Measurements from ENCODE around the gene PTPRM. TPM values are rescaled to one million over a fixed set of nuclear protein-coding genes. Genes with fewer than 3 reads are reported as not detected.

Gene PTPRM
- total RNA-seq, 1 donor from 2014 or later: 13.9 TPM

GRCh38 chr18:8218197-8218596, 651.1 kb downstream of the PTPRM start:
- peaks cover 28% of the 10 kb centered on the region for H3K4me1 Mint-ChIP-seq
- Histone ChIP-seq H3K27me3 (peaks cover 14% of the 10 kb centered on the region), H3K9me3 (ENCODE audit: low read depth) (no peaks in the 10 kb centered on the region), H3K9ac (no peak overlapping the region), H3K79me2 (ENCODE audit: low read depth) (no peaks in the 10 kb centered on the region), H3K4me1 (peaks cover 50% of the 10 kb centered on the region), H3K4me2 (peak overlapping the region; percentile 63), H3K4me3 (no peak overlapping the region), H3K27ac (no peak overlapping the region), H2AFZ (replicated peaks) (no peak overlapping the region), H3F3A (ENCODE audit: low read depth) (peaks cover 25% of the 10 kb centered on the region), H4K20me1 (ENCODE audit: low read depth) (peaks cover 3% of the 10 kb centered on the region), H3K36me3 (no peaks in the 10 kb centered on the region)
- peaks cover 3% of the 10 kb centered on the region for H3K36me3 Mint-ChIP-seq
- H3K4me3 Mint-ChIP-seq: no peak overlapping the region
- no peaks in the 10 kb centered on the region for H3K27me3 Mint-ChIP-seq (ENCODE audit: insufficient read depth, low read depth)
- peak; percentile 58 for TF ChIP-seq EZH2phosphoT487 (IDR thresholded peaks at IDR 0.05)
- TF ChIP-seq EZH2 (IDR thresholded peaks at IDR 0.05): no peak
- TF ChIP-seq CTCF (IDR thresholded peaks at IDR 0.05): no peak
- DNase-seq (ENCODE audit: low spot score): peak; percentile 52
- no peak overlapping the region for H3K27ac Mint-ChIP-seq
- H3K9me3 Mint-ChIP-seq: peaks cover 2% of the 10 kb centered on the region

- H3K27me3 Mint-ChIP-seq (ENCODE audit: insufficient read depth, low read depth): no peaks in the 10 kb centered on the region
These were observed 654.3 kb downstream of the PTPRM start for GRCh38 chr18:8221452-8221851.

GRCh38 chr18:8224576-8224975, 657.5 kb downstream of the PTPRM start:
- DNase-seq (ENCODE audit: low spot score): no peak
- Histone ChIP-seq H2AFZ (replicated peaks) (no peak overlapping the region), H3K27me3 (no peaks in the 10 kb centered on the region), H3K4me2 (no peak overlapping the region), H3K4me1 (peaks cover 20% of the 10 kb centered on the region), H3K79me2 (ENCODE audit: low read depth) (no peaks in the 10 kb centered on the region), H3K9ac (no peak overlapping the region), H4K20me1 (ENCODE audit: low read depth) (no peaks in the 10 kb centered on the region), H3F3A (ENCODE audit: low read depth) (peaks cover 9% of the 10 kb centered on the region), H3K4me3 (no peak overlapping the region), H3K9me3 (ENCODE audit: low read depth) (peaks cover 13% of the 10 kb centered on the region), H3K36me3 (no peaks in the 10 kb centered on the region), H3K27ac (no peak overlapping the region)
- Mint-ChIP-seq H3K9me3 (peaks cover 15% of the 10 kb centered on the region), H3K36me3 (peaks cover 11% of the 10 kb centered on the region), H3K27ac (no peak overlapping the region), H3K4me1 (peaks cover 6% of the 10 kb centered on the region), H3K27me3 (ENCODE audit: insufficient read depth, low read depth) (no peaks in the 10 kb centered on the region), H3K4me3 (no peak overlapping the region)
- TF ChIP-seq EZH2 (IDR thresholded peaks at IDR 0.05) (no peak), EZH2phosphoT487 (IDR thresholded peaks at IDR 0.05) (no peak), CTCF (IDR thresholded peaks at IDR 0.05) (no peak)

More at GRCh38 chr18:8221452-8221851, 654.3 kb downstream of the PTPRM start:
- Histone ChIP-seq H3K4me2 (no peak overlapping the region), H3F3A (ENCODE audit: low read depth) (peaks cover 25% of the 10 kb centered on the region), H3K4me1 (peaks cover 50% of the 10 kb centered on the region), H3K9ac (no peak overlapping the region), H3K4me3 (no peak overlapping the region), H3K79me2 (ENCODE audit: low read depth) (no peaks in the 10 kb centered on the region), H3K27me3 (peaks cover 14% of the 10 kb centered on the region), H2AFZ (replicated peaks) (no peak overlapping the region), H3K9me3 (ENCODE audit: low read depth) (peaks cover 13% of the 10 kb centered on the region), H3K36me3 (no peaks in the 10 kb centered on the region), H4K20me1 (ENCODE audit: low read depth) (peaks cover 3% of the 10 kb centered on the region), H3K27ac (no peak overlapping the region)
- Mint-ChIP-seq H3K4me1 (peaks cover 28% of the 10 kb centered on the region), H3K27ac (no peak overlapping the region), H3K9me3 (peaks cover 12% of the 10 kb centered on the region), H3K36me3 (peaks cover 10% of the 10 kb centered on the region), H3K4me3 (no peak overlapping the region)
- DNase-seq (ENCODE audit: low spot score): no peak
- TF ChIP-seq EZH2phosphoT487 (IDR thresholded peaks at IDR 0.05): no peak
- no peak for TF ChIP-seq CTCF (IDR thresholded peaks at IDR 0.05)
- TF ChIP-seq EZH2 (IDR thresholded peaks at IDR 0.05): no peak

Measured in neural progenitor cell (in vitro differentiated cells).